GM12873 (cell line): ENCODE results near the gene RPL31.

ENCODE experiments used
- CTCF ChIP-seq: IDR thresholded peaks from 2 replicates; pipeline ENCODE4 v1.5.1; 2012; ENCODE audit warnings: low read depth, mild to moderate bottlenecking, moderate library complexity, low read length, control low read depth; ENCODE audit not compliant: insufficient read depth; ENCODE audit errors: missing control alignments

RPL31 gene

GRCh38 chr2:100967716-100968115 is 34.4 kb upstream of the RPL31 start:
- TF ChIP-seq CTCF, result no peak

- no peak for TF ChIP-seq CTCF
These were observed 33.6 kb upstream of the RPL31 start for GRCh38 chr2:100968146-100969145.

- no peak for TF ChIP-seq CTCF
These were observed 32.1 kb upstream of the RPL31 start for GRCh38 chr2:100969998-100970397.

- TF ChIP-seq CTCF, result no peak
These were observed 30.9 kb upstream of the RPL31 start for GRCh38 chr2:100971221-100971620.

- TF ChIP-seq CTCF, result no peak
These were observed 29.6 kb upstream of the RPL31 start for GRCh38 chr2:100972452-100972851.

- TF ChIP-seq CTCF, result no peak
These were observed 27.2 kb upstream of the RPL31 start for GRCh38 chr2:100974712-100975520.

GRCh38 chr2:100975521-100975785 is 26.6 kb upstream of the RPL31 start:
- TF ChIP-seq CTCF, result no peak
